IPS-18a (cell line): ENCODE results near the gene NTRK3.

Experiments used
- H3K27ac ChIP-seq: one replicate; pipeline ENCODE4 v1.5.1; 2013; ENCODE audit warnings: low read length
- H3K27me3 ChIP-seq: one replicate; pipeline ENCODE4 v1.6.1; 2013; ENCODE audit warnings: mild to moderate bottlenecking, low read length; ENCODE audit not compliant: control insufficient read depth, insufficient read depth
- H3K36me3 ChIP-seq: one replicate; pipeline ENCODE4 v1.6.1; 2013; ENCODE audit warnings: low read depth, low read length; ENCODE audit not compliant: control insufficient read depth
- H3K4me1 ChIP-seq: one replicate; pipeline ENCODE4 v1.6.1; 2013; ENCODE audit warnings: low read depth, low read length; ENCODE audit not compliant: control insufficient read depth
- H3K4me3 ChIP-seq: one replicate; pipeline ENCODE4 v1.5.1; 2013; ENCODE audit warnings: low read length
- H3K9ac ChIP-seq: one replicate; pipeline ENCODE4 v1.6.1; 2013; ENCODE audit warnings: mild to moderate bottlenecking, low read length, moderate library complexity
- H3K9me3 ChIP-seq: one replicate; pipeline ENCODE4 v1.6.1; 2013; ENCODE audit warnings: low read depth, low read length; ENCODE audit not compliant: control insufficient read depth

The NTRK3 gene

GRCh38 chr15:87827131-87827530 is 429.4 kb downstream of the NTRK3 start:
- Histone ChIP-seq H3K36me3 (no peaks in the 10 kb centered on the region), H3K9ac (no peak overlapping the region), H3K27me3 (peaks cover 46% of the 10 kb centered on the region), H3K27ac (no peak overlapping the region), H3K4me1 (peaks cover 4% of the 10 kb centered on the region), H3K4me3 (no peak overlapping the region), H3K9me3 (no peaks in the 10 kb centered on the region)

DNA sequence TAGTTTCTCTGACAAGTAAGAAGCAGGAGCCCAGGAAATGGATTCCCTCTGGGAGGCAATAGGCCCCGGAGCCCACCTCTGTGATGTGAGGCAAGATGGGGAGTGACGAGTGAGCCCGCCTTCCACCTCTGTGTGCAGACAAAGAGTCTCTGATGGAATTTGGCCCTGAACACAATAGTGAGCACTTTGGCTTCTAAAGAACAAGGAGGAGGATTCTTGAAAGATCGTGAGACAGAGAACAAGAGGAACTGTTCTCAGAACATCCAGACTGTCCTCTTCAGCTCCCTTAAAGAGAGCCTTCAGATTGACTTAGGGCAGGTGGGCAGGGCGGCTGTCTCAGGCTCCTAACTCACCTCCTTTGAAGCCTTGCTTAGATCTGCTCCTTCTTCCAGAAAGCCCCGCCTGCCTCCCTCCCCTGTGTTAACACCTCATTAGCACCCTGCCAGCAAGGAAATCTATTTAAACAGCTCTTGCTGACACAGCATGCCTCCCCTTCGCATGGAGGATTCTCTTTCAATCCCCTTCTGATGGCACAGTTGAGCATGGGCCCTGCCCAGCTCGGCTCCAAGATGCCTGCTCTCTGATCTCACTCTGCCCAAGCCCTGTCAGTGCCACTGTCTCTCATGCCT is 430.3 kb downstream of the NTRK3 start:
- Histone ChIP-seq H3K27me3 (peaks cover 46% of the 10 kb centered on the region), H3K27ac (no peak overlapping the region), H3K4me3 (no peak overlapping the region), H3K4me1 (peaks cover 4% of the 10 kb centered on the region), H3K9me3 (no peaks in the 10 kb centered on the region), H3K36me3 (no peaks in the 10 kb centered on the region), H3K9ac (no peak overlapping the region)

DNA sequence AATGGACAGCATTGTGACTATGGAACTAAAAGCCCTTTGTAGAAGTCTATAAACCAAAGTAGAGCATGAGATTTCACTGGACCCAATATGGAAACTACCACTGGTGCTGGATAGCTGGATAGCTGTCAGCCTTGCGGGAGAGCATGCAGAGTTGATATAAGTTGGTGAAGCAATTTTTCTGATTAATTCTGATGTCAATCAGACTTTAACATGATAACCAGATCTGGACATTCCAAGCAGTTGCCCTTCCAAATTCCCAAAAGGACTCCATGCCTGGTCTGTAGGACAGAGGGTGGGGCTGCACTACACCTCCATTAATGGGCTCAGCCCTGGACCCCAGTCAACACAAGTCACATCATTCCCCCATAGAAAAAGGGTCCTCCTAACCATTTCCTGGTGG is 437.8 kb downstream of the NTRK3 start:
- Histone ChIP-seq H3K27me3 (no peaks in the 10 kb centered on the region), H3K36me3 (no peaks in the 10 kb centered on the region), H3K4me1 (no peaks in the 10 kb centered on the region), H3K9ac (no peak overlapping the region), H3K4me3 (no peak overlapping the region), H3K27ac (no peak overlapping the region), H3K9me3 (no peaks in the 10 kb centered on the region)

GRCh38 chr15:87817553-87817952 is 439.0 kb downstream of the NTRK3 start:
- Histone ChIP-seq H3K27me3 (no peaks in the 10 kb centered on the region), H3K27ac (no peak overlapping the region), H3K9me3 (no peaks in the 10 kb centered on the region), H3K36me3 (no peaks in the 10 kb centered on the region), H3K4me1 (peaks cover 3% of the 10 kb centered on the region), H3K9ac (no peak overlapping the region), H3K4me3 (no peak overlapping the region)

DNA sequence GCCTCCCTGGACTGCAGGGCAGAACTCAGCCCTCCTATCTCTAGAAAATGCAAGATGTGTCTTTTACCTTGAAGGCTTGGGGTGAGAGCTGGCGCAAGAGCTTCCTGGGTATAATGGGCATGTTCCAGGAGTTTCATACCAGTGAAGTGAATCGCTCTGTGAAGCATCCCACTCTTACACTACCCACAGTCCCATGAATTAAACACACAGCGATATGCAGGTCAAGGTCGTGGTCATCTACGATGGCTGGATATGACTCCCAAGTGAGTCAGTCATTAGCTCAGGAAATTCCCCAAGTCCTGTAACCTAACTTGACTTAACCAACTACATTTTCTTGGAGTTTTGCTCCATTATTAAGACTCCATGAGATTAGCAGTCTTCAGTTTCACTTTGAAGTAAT is 439.7 kb downstream of the NTRK3 start:
- no peaks in the 10 kb centered on the region for H3K9me3 ChIP-seq
- H3K4me3 ChIP-seq = no peak overlapping the region
- H3K9ac ChIP-seq = no peak overlapping the region

GRCh38 chr15:87816016-87816415 is 440.5 kb downstream of the NTRK3 start:
- H3K4me1 ChIP-seq = peaks cover 4% of the 10 kb centered on the region
- no peaks in the 10 kb centered on the region for H3K36me3 ChIP-seq
- no peaks in the 10 kb centered on the region for H3K9me3 ChIP-seq
- no peak overlapping the region for H3K9ac ChIP-seq
- no peak overlapping the region for H3K27ac ChIP-seq
- H3K4me3 ChIP-seq = no peak overlapping the region
- no peaks in the 10 kb centered on the region for H3K27me3 ChIP-seq

More for the DNA sequence above, 439.7 kb downstream of the NTRK3 start:
- Histone ChIP-seq H3K36me3 (no peaks in the 10 kb centered on the region), H3K4me1 (peaks cover 4% of the 10 kb centered on the region), H3K27me3 (no peaks in the 10 kb centered on the region), H3K27ac (no peak overlapping the region)
